Mucosa of rectum (tissue), 2 donors: ENCODE results near the gene CPPED1.
"Not testable (repeated sequence)": the region's sequence is repeated elsewhere in the genome, so short reads cannot be mapped to it uniquely, and the experiment has no call there.

ENCODE experiments used
- H3K27ac ChIP-seq, 2 donors: one replicate each; pipeline ENCODE4 v1.7.0; 2013; ENCODE audit warnings: inconsistent platforms in 2 of 2, low read depth in 2 of 2, low read length in 2 of 2
- H3K27me3 ChIP-seq, 2 donors: one replicate each; pipeline ENCODE4 v1.7.0; 2013; ENCODE audit warnings: low read length in 2 of 2; ENCODE audit not compliant: control insufficient read depth in 2 of 2, insufficient read depth in 2 of 2
- H3K36me3 ChIP-seq, 2 donors: one replicate each; pipeline ENCODE4 v1.7.0; 2013; ENCODE audit warnings: low read length in 2 of 2; ENCODE audit not compliant: control insufficient read depth in 2 of 2, insufficient read depth in 2 of 2
- H3K4me1 ChIP-seq, 2 donors: one replicate each; pipeline ENCODE4 v1.7.0; 2013; ENCODE audit warnings: low read length in 2 of 2, mild to moderate bottlenecking in 1 of 2; ENCODE audit not compliant: control insufficient read depth in 2 of 2, insufficient read depth in 2 of 2
- H3K4me3 ChIP-seq, 2 donors: one replicate each; pipeline ENCODE4 v1.7.0; 2013; ENCODE audit warnings: low read length in 2 of 2
- H3K9ac ChIP-seq, 2 donors: one replicate each; pipeline ENCODE4 v1.7.0; 2013; ENCODE audit warnings: low read length in 2 of 2, low read depth in 1 of 2, mild to moderate bottlenecking in 1 of 2
- H3K9me3 ChIP-seq, 2 donors: one replicate each; pipeline ENCODE4 v1.7.0; 2013; ENCODE audit warnings: low read length in 2 of 2; ENCODE audit not compliant: control insufficient read depth in 2 of 2
- donor health status: healthy.
- donor health status: Normal muscosa, but diverticular disease.

The CPPED1 gene

DNA sequence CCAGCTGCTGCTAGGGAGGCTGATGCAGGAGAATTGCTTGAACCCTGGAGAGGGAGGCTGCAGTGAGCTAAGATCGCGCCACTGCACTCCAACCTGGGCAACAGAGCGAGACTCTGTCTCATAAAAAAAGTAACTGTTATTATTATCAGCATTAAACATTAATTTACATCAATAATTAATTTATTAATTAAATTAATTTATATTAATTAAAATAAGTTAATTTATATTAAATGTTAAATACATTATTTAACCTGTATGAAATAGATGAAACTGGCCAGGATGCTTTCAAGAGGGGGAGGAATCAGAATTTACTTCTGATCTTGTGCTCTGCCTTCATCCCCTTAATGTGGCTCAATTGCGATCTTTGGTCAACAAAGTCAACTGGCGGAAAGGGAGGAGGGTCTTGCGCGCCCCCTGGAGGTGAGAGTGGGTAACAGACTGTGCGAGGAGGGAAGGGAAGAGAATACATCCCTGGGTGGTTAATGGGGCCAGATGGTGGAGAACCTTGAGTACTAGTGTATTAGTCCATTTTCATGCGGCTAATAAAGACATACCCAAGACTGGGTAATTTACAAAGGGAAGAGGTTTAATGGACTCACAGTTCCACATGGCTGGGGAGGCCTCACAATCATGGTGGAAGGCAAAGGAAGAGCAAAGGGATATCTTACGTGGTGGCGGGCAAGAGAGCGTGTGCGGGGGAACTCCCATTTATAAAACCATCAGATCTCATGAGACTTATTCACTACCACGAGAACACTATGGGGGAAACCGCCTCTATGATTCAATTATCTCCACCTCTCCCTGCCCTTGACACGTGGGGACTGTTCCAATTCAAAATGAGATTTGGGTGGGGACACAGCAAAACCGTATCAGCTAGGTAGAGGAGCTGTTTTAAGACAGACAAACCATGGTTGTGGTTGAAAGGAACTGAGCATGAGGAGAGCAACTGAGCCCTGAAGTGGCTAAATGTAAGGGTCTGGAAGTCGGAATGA lies 15.7 kb upstream of the CPPED1 start:
- Histone ChIP-seq H3K27ac (no peak overlapping the region), H3K27me3 (no peaks in the 10 kb centered on the region), H3K4me1 (no peaks in the 10 kb centered on the region), H3K9me3 (no peaks in the 10 kb centered on the region), H3K36me3 (no peaks in the 10 kb centered on the region), H3K4me3 (no peak overlapping the region), H3K9ac (no peak overlapping the region)

DNA sequence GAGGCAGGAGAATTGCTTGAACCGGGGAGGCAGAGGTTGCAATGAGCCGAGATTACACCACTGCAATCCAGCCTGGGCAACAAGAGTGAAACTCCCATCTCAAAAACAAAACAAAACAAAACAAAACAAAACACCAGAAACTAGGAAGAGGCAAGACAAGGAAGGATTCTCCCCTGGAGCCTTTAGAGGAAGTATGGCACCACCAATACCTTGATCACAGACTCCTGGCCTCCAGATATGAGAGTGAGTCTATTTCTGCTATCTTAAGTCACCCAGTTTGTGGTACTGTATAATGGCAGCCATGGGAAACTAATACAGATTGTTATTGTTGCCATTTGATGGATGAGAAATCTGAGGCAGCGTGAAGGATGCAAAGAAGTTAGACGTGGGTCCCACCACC lies 14.6 kb upstream of the CPPED1 start:
- no peak overlapping the region for H3K9ac ChIP-seq
- H3K4me1 ChIP-seq = no peaks in the 10 kb centered on the region
- H3K36me3 ChIP-seq = no peaks in the 10 kb centered on the region
- no peaks in the 10 kb centered on the region for H3K9me3 ChIP-seq
- no peak overlapping the region for H3K4me3 ChIP-seq
- H3K27ac ChIP-seq = no peak overlapping the region
- no peaks in the 10 kb centered on the region for H3K27me3 ChIP-seq

DNA sequence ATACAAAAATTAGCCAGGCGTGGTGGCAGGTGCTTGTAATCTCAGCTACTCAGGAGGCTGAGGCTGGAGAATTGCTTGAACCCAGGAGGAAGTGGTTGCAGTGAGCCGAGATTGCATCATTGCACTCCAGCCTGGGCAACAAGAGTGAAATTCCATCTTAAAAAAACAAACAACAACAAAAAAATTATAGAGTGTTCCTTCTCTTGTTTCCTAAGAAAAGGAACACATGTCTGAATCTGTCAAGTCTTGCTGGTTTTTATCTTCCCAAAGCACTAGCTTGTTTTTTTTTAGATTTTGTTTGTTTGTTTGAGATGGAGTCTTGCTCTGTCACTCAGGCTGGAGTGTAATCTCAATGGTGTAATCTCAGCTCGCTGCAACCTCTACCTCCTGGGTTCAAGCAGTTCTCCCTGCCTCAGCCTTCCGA lies 13.1 kb upstream of the CPPED1 start:
- not testable (repeated sequence) for H3K9me3 ChIP-seq, H3K9ac ChIP-seq, H3K27me3 ChIP-seq, H3K4me3 ChIP-seq, H3K27ac ChIP-seq, H3K4me1 ChIP-seq, H3K36me3 ChIP-seq

DNA sequence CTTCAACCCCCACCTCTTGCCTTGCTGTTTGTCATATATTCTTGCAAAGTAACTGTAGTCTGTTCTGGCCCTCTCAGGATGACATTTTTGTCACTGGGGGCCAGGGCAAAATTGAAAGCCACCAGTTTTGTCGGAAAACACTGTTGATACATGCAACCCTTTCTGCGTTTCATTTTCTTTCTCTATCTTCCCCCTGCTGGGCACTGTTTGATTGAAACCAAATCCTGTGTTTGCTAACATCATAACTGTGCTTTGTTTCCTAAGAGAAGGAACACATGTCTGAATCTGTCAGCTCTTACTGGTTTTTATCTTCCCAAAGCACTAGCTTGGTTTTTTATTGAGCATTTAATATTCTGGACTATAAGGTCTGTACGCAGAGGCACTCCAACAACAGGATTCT lies 11.7 kb upstream of the CPPED1 start:
- no peaks in the 10 kb centered on the region for H3K4me1 ChIP-seq

DNA sequence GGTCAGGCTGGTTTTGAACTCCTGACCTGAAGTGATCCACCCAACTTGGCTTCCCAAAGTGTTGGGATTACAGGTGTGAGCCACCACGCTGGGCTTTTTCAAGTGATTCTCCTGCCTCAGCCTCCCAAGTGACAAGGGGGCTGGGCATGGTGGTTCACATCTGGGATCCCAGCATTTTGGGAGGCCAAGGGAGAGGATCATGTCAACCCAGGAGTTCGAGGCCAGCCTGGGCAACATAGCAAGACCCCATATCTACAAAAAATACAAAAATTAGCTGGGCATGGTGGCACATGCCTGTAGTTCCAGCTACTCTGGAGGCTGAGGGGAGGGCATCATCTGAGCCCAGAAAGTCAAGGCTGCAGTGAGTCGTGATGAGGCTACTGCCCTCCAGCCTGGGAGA lies 10.0 kb upstream of the CPPED1 start:
- H3K27ac ChIP-seq, H3K4me1 ChIP-seq, H3K9me3 ChIP-seq, H3K36me3 ChIP-seq, H3K4me3 ChIP-seq, H3K9ac ChIP-seq, H3K27me3 ChIP-seq: not testable (repeated sequence)

More for the DNA sequence above, 11.7 kb upstream of the CPPED1 start:
- Histone ChIP-seq H3K36me3 (no peaks in the 10 kb centered on the region), H3K4me3 (no peak overlapping the region), H3K27me3 (no peaks in the 10 kb centered on the region), H3K27ac (no peak overlapping the region), H3K9ac (no peak overlapping the region), H3K9me3 (no peaks in the 10 kb centered on the region)

DNA sequence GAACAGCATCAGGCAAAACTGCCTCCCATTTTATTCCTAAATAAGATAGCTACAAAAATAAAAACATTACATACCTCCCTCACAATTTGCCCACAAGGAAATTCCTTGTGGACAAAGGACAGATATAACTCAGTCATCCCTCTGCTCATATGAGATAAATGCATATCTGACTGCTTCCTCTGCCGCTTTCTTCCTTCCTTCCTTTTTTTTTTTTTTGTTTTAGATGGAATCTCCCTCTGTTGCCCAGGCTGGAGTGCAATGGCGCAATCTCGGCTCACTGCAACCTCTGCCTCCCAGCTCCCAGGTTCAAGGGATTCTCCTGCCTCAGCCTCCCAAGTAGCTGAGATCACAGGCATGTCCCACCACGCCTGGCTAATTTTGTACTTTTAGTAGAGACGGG lies 9.6 kb upstream of the CPPED1 start:
- not testable (repeated sequence) for H3K27ac ChIP-seq, H3K4me3 ChIP-seq, H3K9ac ChIP-seq, H3K27me3 ChIP-seq, H3K9me3 ChIP-seq, H3K36me3 ChIP-seq, H3K4me1 ChIP-seq

DNA sequence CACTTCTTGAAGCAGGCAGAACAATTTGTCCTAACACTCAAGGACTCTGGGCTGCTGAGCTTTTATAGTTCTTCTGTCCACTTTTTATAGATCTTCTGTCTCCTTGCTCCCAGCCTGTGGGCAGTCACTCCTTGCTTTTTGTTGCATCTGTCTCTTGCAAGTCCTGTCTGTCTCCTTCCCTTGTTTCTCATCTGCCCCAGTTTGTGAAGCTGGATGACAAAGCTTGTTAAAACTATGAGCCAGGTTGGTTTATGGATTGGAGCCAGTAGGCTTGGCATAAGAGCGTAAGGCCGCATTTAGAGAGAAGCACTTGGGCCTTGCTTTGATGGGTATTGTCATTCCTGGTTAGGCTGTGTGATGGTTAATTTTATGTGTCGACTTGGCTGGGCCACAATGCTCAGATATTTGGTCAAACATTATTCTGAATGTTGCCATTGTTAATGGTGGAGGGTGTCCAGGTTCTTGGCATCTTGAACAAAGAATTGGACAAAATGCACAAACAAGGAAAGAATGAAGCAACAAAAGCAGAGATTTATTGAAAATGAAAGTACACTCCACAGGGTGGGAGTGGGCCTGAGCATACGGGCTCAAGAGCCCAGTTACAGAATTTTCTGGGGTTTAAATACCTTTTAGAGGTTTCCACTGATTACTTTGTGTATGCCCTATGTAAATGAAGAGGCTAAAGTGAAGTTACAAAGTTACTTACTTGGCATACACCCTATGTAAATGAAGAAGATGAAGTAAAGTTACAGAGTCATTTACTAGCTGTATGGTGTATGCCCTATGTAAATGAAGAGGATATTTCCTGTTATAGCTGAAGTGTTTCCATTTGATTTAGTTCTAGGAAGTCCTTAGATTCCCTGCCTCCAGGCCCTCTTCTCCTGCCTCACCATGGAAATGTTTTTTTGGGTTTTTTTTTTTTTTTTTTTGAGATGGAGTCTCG lies 8.0 kb upstream of the CPPED1 start:
- H3K27ac ChIP-seq = no peak overlapping the region
- no peak overlapping the region for H3K4me3 ChIP-seq
- H3K9me3 ChIP-seq = no peaks in the 10 kb centered on the region

DNA sequence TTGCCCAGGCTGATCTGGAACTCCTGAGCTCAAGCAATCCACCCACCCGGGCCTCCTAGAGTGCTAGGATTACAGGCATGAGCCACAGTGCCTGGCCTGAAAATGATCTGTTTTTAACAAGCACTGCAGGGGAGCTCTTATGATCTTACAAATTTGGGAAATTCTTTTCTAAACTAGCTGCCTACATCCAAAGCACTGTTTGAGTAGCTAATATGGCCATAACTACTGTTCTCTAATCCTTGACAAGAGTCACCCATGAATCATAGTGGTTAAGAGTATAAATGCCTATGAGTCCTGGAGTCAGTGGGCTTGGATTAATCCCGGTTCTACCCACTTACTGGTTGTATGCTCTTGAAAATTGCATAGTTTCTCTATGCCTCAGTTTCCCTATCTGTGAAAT lies 1.4 kb upstream of the CPPED1 start:
- no peaks in the 10 kb centered on the region for H3K27me3 ChIP-seq
- H3K4me1 ChIP-seq = peaks cover 7 to 13% of the 10 kb centered on the region in 2 donors
- H3K4me3 ChIP-seq = no peak overlapping the region
- no peak overlapping the region for H3K27ac ChIP-seq
- H3K9ac ChIP-seq = no peak overlapping the region
- no peaks in the 10 kb centered on the region for H3K9me3 ChIP-seq
- peaks cover 0 to 2% of the 10 kb centered on the region in 2 donors for H3K36me3 ChIP-seq

More for the DNA sequence above, 8.0 kb upstream of the CPPED1 start:
- no peaks in the 10 kb centered on the region for H3K27me3 ChIP-seq
- H3K9ac ChIP-seq = no peak overlapping the region
- no peaks in the 10 kb centered on the region for H3K4me1 ChIP-seq
- H3K36me3 ChIP-seq = no peaks in the 10 kb centered on the region

DNA sequence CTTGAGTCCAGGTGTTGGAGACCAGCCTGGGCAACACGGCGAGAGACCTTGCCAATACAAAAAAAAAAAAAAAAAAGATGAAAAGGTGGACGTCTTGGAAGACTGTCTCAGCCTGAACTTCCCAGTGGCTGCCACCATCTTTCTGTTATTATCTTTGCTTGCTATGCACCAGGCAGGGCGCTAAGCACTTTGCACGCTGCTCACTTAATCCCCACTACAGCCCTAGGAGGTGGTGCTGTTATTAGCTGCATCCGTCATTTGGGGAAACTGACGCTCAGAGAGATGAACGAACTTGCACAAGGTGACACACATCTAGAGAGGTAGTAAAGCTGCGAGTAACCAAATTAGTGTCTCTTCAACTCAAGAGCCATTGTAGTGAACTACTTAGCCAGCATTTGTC lies 708 bp upstream of the CPPED1 start:
- peaks cover 7 to 13% of the 10 kb centered on the region in 2 donors for H3K4me1 ChIP-seq
- no peaks in the 10 kb centered on the region for H3K9me3 ChIP-seq
- H3K27me3 ChIP-seq = no peaks in the 10 kb centered on the region
- peaks cover 0 to 2% of the 10 kb centered on the region in 2 donors for H3K36me3 ChIP-seq
- peak overlapping the region in 1 of 2 donors; percentile 90 for H3K4me3 ChIP-seq
- no peak overlapping the region for H3K27ac ChIP-seq
- no peak overlapping the region for H3K9ac ChIP-seq

DNA sequence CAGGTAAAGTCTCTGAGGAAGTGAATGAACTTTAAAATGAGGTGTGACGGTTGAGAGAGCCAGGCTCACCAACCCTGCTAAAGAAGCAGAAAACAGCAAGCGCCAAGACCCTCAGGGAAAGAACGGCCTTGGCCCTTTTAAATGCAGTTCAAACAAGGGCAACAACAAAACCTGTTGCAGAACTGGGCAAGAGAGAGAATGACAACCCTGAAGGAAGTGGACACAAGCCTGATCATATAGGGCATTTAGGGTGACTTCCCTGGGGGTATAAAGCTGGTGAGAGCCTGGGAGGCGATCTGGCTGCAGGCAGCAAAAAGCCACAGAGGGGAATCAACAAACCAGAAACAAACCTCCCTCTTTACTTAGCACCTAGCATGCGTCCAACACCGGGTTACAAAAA lies 1.0 kb downstream of the CPPED1 start:
- H3K27ac ChIP-seq = peak overlapping the region; percentile 38 to 89
- H3K9ac ChIP-seq = peak overlapping the region in 1 of 2 donors; percentile 29
- no peaks in the 10 kb centered on the region for H3K27me3 ChIP-seq
- H3K4me3 ChIP-seq = peak overlapping the region; percentile 75 to 90
- peaks cover 0 to 2% of the 10 kb centered on the region in 2 donors for H3K36me3 ChIP-seq
- H3K9me3 ChIP-seq = no peaks in the 10 kb centered on the region
- peaks cover 7 to 13% of the 10 kb centered on the region in 2 donors for H3K4me1 ChIP-seq
